RCC 7860 (cell line): ENCODE results near the gene EXOSC9.
A peak's percentile ranks its signal among the peaks of the same experiment; 100 is the strongest.

Experiments used
- DNase-seq: peaks from one replicate; pipeline ENCODE4 v3.0.0-alpha.2; 2015; ENCODE audit warnings: low spot score
- FAIRE-seq: peaks from 2 replicates; lab custom pipeline; 2012; peaks lifted over from hg19 to GRCh38; lab: Jason Lieb, UNC

EXOSC9 gene

DNA sequence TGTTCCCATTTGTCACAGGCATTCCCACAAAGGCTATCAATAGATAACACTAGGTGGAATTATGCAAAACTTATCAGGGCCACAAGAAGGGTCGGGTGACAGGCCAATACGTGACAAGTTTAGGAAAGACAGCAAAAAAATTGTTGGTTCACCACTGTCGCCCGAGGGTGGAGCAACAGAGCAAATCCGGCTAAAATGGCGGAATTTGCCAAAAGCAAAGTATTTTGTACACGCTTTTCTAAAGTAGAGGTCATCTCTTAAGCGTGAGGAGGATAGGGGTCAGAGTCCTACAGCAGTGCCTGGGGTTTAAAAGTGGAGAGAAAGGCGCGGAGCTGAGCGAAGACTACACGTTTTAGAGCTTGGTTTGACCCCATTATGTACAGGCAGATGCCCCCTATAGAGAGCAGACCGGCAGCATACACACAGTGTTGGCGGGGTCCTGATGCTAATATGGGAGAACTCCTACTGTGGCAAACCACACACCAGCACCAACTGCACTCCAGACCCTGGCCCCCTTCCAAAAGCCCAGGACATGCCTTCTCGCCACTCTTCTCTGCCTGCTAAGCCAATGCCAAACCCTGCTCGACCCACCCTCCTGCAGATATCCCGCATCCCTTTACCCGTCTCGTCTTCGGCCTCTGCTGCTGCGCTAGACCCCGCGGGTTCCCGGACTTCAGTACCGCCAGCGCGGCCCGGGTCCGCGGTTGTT, 21.8 kb downstream of the EXOSC9 start:
- no peak for DNase-seq
- no peak for FAIRE-seq

DNA sequence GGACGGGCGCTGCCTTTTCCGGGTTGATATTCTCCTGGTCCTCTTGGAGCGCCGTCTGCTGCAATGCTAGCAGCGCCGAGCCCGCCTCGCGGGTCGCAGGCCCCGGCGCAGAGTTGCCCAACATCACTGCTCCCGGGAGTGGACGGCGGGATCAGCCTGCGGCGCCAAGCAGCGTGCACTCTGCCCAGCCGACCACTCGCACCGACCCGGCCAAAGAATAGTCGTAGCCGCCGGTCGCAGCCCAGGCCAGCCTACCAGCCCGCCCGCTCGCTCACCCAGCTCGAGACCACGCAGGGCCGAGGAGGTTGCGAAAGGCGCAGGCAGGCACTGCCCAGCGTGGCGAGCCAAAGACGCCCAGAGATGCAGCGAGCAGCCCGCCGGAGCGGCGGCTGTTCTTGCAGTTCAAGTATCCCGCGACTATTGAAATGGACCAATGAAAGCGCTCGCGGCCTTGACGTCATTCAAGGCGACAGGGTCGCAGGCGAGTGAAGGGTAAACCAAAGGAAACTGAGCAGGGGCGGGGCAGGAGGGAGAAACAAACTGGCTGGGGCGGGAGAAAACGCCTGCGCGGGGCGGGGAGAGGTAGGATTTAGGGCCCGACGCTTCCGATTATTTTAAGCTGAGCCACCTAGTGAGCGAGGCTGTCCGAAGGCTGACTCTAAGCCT, 22.5 kb downstream of the EXOSC9 start, which contains the start of gene CCNA2:
Gene CCNA2 (minus strand): TSS at position 379 of the 666 bp plus-strand sequence. CDS start 255 bp downstream, at position 124.
- FAIRE-seq = peak; percentile 85

DNA sequence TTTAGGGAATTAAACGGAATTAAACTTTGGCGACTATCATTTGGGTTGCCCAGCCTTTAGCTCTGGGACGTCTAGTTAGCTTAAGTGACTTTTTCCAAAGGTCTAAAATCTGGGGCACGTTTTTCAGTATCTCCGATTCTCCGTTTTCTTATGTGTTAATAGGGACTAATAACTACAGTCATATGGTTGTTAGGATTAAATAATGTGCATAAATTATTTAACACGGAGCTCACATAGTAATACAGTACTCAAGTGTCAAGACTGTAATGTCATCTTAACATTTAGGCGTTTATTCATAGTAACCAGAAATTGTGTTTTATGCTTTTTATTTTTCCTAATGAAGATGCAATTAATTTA, 23.0 kb downstream of the EXOSC9 start:
- no peak for FAIRE-seq

More for the DNA sequence above, 22.5 kb downstream of the EXOSC9 start, which contains the start of gene CCNA2:
- DNase-seq = peak; percentile 87

GRCh38 chr4:121824950-121825349, 23.8 kb downstream of the EXOSC9 start:
- DNase-seq (no peak), FAIRE-seq (no peak)

More for the DNA sequence above, 23.0 kb downstream of the EXOSC9 start:
- no peak for DNase-seq

DNA sequence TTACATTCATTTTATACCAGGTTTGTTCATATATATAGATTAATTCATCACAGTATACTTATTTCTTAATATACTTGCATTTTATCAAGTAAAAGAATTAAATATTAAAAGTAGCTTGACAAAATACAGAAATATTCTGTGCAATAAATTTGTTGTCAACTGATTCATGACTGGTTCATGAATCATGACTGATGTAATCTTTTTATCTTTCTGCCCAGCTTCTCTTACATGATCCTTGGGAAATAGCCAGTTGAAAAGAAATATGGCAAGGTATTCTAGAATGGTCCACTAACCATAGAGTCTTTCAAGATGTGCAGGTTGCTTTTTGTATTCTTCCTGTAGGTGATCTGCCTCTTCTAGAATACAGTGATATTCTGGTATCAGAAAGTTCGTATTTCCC, 26.7 kb downstream of the EXOSC9 start:
- FAIRE-seq = peak; percentile 69
- peak; percentile 34 for DNase-seq

DNA sequence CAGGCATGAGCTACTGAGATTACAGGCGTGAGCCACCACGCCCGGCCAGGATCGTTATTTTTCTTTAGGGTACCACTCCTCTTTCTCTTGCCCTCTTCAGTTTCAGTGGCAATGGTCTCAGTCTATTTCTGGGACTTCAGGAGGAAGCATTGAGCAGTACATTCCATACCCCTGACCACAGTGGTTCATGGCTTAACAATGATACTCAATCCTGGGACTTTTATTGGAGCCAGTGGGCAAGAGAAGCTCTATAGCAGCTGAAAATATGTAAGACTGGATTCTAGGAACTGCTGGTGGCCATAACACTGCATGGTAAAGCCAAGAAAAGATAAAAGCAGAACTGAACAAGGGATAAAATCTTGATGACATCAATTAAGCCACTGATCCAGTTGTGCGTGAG, 28.4 kb downstream of the EXOSC9 start:
- no peak for FAIRE-seq
- DNase-seq = no peak

DNA sequence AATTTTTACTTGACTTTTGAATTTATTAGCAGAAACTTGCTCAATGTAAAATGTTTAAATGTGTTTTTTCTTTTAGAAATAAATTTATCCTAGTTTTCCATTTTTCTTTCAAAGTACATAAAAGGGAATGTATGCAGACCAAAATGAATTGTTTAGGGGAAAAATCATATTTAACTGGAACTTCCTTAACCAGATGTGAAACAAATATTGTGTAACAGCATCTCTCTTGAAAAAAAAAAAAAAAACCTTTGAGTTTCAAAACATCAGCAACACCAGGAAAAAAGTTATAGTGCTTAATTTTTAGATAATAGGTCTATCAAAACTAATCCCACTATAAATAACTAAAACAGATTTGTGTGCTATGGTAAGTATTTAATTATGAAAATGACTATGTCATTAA, 37.0 kb downstream of the EXOSC9 start:
- DNase-seq = no peak
- no peak for FAIRE-seq

- no peak for FAIRE-seq
- DNase-seq = no peak
Measured at GRCh38 chr4:121842862-121843261, 41.7 kb downstream of the EXOSC9 start.

DNA sequence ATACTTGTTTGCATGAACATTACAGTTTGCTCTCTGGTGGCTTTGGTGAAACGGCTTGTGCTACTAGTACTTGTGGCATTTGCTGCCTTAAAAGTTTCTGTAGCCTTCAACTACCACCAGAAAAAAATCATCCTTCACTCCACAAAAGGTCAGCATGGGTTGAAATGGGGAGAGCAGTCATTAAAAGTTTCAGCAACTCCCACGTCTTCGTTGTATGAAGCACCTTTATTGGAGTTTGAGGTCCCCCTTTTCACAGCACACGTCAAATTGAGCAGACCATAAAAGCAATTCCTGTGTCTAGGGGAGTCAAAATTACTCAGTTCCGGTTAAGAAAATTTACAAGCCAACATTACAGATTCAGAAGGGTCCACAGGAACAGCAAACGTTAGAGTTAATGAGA, 45.5 kb downstream of the EXOSC9 start:
- no peak for DNase-seq
- FAIRE-seq = no peak

GRCh38 chr4:121851354-121851753, 50.2 kb downstream of the EXOSC9 start:
- FAIRE-seq (no peak), DNase-seq (no peak)

DNA sequence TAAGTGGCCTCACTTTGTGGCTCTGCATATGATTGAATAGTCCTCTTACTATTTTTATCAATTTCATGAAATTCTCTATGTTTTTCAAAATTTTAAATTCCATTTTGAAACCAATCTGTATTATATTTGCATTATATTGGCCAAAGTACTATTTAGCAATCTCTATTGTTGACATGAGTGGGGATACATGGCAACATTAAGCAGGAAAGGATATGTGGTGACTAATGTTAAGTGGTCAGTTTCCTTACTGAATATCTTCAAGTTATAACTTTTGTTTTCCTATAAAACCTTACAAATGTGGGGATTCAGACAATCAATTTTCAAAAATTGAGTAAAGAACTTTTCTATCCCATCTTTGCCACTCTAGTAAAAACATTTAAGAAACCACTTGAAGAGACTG, 59.0 kb downstream of the EXOSC9 start:
- no peak for FAIRE-seq
- no peak for DNase-seq

- DNase-seq = no peak
- FAIRE-seq = no peak
Measured at GRCh38 chr4:121861426-121861825, 60.3 kb downstream of the EXOSC9 start.

DNA sequence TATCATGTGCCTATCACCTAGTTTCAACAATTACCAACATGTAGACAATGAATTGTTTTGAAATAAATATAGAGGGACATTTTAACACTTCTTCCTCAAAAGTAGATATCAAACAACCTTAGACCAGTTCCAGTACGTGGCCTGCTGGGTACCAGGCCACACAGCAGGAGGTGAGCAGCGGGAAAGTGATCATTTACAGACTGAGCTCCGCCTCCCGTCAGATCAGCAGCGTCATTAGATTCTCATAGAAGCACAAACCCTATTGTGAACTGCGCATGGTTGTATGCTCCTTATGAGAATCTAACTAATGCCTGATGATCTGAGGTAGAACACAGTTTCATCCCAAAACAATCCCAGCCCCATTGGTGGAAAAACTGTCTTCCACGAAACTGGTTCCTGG, 62.7 kb downstream of the EXOSC9 start:
- DNase-seq (no peak), FAIRE-seq (no peak)
